NCI-H2107 (cell line): ENCODE data around the gene CALHM3.

Experiments
- DNase-seq: peaks from one replicate; lab custom pipeline; 2025; lab: John Stamatoyannopoulos, UW

Gene CALHM3

DNA sequence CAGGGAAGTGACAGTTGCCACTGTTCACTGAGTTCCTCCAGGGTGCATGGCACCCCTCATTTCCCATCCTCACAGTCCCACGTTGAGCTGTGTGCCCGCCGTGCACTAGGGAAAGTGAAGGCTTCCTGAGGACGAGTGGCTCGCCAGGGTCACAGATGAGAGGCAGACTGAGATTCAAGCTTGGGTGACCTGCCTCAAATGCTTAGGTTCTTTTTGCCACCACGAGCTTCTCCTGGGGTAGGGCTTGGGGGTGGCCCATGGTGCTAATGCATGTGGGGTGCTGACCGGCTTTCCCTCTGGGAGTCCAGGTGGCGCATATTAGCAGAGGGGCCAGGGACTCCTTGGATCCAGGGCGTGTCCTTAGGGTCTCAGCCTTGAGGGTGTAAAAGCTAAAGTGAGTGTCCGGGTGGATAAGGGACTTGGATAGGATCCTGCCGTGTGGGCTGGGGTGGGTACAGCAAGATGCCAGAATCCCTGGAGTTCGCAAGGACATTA lies 28.8 kb downstream of the CALHM3 start:
- DNase-seq = no peak

- DNase-seq = no peak
Measured at GRCh38 chr10:103449208-103450144, 29.6 kb downstream of the CALHM3 start.

- no peak for DNase-seq
Measured at GRCh38 chr10:103448746-103449145, 30.3 kb downstream of the CALHM3 start.

- DNase-seq = no peak
Measured at GRCh38 chr10:103447187-103447586, 31.9 kb downstream of the CALHM3 start.

DNA sequence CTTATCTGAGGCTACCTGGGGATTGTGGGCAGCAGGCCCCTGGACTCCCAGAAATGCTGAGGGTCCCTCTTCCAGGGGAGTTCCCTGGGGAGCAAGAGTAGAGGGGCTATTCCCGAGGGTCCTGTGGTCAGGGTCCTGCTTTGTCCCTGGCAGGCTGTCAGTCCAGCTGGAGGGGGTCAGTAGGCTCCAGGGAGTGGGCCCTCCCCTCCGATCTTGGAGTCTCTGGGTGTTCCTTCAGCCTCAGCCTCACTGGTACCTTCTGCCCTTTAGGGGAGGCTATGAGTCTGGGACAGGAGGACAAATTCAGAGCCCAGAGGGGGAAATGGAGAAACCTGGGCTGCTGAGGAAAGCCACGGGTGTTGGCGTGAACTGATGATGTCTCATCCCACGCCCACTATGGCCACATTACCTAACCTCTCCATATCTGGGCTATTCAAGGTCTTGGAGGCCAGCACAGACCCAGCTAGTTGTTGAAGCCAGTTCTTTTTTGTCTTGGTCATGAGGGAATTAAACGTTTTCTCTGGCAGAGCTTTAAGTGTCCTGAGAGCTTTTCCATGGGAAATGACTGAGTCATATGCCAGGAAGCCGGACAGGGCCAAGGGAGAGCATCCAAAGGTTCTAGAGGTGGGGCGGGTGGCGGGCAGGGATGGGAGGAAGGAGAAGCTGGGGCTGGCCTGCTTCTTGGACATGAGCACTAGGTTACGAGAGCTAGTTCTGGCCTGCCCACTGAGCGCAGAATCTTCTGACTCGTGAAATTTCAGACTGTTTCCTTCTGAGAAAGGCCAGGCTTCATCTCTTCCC lies 33.1 kb downstream of the CALHM3 start:
- no peak for DNase-seq

DNA sequence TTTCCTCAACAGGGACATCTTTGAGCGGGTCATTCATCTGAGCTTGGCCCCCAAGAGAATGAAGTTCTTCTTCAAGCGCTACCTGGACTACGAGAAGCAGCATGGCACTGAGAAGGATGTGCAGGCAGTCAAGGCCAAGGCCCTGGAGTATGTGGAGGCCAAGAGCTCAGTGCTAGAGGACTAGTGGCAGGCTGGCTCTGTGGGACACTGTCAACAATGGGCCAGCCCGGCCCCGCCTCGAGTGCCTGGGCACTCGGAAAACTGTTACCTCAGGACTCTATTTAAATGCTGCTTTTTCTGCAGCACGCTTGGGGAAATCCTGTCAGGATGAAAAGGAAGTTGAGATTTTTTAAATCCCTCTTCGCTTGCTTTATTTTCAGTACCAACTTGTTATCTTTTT lies 33.7 kb downstream of the CALHM3 start:
- no peak for DNase-seq

DNA sequence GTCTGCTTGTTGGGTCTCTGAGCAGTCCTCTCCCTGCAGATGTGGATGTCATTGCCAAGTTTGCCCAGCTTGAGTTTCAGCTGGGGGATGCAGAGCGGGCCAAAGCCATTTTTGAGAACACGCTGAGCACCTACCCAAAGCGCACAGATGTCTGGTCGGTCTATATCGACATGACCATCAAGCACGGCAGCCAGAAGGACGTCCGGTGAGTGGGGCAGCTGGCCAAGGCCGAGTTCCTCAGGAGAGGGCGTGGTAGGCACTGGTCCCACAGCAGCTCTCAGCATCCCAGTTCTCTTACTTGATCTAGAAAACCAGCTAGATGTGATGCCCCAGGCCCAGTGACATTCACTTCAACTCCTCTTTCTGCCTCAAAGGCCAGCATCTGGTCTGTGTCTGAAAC lies 34.6 kb downstream of the CALHM3 start:
- no peak for DNase-seq

- DNase-seq = no peak
Measured at GRCh38 chr10:103443475-103444185, 35.4 kb downstream of the CALHM3 start.

DNA sequence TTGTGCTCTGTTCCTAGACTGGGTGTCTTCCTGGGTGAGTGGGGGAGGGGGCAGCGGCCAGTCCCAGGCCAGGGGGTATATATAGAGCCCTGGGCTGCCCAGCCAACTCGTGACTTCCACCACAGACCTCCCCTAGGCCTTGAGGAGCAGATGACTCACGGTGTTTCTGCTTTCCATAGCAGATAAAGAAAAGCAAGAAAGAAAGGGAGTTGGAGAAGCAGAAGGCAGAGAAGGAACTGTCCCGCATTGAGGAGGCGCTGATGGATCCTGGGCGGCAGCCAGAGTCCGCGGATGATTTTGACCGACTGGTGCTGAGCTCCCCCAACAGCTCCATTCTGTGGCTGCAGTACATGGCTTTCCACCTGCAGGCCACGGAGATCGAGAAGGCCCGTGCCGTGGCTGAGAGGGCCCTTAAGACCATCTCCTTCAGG lies 37.0 kb downstream of the CALHM3 start:
- DNase-seq = no peak

DNA sequence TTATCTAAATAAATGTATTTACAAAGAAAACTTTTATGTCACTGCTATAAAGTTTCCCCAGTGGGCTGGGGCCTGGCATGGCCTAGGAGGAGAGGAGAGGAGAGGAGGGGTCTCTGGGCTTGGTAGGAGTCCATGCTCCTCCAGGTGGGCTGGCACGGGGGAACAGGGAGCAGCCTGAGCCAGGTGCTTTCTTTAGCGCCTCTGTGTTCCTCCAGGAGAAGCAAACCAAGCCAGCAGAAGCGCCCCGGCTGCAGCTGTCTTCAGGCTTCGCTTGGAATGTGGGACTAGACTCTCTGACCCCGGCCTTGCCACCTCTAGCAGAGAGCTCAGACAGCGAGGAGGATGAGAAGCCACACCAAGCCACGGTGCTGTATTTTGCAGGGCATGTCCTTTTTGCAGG lies 37.4 kb downstream of the CALHM3 start:
- no peak for DNase-seq

GRCh38 chr10:103441206-103441605 lies 37.8 kb downstream of the CALHM3 start:
- no peak for DNase-seq

DNA sequence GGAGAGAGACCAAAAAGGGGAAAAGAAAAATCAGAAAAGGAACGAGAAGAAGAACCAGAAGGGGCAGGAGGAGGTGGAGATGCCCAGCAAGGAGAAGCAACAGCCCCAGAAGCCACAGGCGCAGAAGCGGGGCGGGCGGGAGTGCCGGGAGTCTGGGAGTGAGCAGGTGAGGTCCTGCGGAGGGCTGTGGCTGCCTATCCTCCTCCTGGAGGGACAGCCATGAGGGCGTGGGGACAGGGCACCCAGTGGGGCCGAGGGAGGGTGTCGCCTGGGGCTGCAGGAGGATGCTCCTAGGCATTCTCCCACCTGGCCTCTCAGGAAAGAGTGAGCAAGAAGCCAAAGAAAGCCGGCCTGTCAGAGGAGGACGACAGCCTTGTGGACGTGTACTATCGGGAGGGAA lies 38.6 kb downstream of the CALHM3 start:
- DNase-seq = no peak

- DNase-seq = no peak
Measured at GRCh38 chr10:103439776-103440175, 39.3 kb downstream of the CALHM3 start.

GRCh38 chr10:103433858-103434257 lies 45.2 kb downstream of the CALHM3 start:
- DNase-seq = no peak

GRCh38 chr10:103431902-103432301 lies 47.1 kb downstream of the CALHM3 start:
- no peak for DNase-seq

DNA sequence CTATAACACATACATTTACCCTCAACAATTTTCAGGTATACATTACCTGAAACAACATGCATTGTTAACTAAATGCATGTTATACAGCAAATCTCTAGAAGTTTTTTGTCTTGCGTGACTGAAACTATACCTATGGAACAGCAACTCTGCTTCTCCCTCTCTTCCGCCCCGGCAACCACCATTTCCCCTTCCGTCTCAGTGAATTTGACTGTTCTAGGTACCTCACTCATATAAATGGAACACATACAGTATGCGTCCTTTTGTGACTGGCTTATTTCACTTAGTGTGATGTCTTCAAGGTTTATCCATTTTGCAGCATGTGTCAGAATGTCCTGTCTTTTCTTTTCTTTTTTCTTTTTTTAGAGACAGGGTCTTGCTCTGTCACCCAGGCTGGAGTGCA lies 49.4 kb downstream of the CALHM3 start:
- DNase-seq = no peak

DNA sequence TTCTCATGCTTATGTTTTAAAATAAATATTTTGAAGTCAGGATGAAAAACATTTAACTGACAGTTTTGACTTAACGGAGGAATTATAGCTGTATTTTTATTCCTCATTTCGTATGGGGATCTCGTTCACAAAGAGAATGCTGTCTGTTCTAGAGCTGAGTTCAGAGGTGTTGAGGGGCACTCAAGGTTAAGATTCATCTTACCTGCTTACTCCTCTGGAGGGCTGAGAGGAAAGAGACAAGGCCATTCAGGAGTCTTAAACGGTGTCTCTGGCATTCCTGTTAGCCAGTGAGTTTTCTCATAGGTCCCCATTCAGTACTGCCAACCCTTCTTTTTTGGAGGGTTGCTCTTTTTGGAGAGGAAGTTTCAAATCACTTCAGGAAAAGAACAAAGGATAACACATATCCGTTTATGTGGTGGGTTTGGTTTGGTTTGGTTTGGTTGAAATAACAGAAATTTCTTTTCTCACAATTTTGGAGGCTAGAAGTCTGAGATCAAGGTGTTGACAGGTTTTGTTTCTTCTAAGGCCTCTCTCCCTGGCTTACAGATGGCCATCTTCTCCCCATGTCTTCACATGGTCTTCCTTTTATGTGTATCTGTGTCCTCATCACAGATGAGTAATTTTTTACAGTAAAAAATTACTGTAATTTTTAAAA lies 49.9 kb downstream of the CALHM3 start:
- no peak for DNase-seq

DNA sequence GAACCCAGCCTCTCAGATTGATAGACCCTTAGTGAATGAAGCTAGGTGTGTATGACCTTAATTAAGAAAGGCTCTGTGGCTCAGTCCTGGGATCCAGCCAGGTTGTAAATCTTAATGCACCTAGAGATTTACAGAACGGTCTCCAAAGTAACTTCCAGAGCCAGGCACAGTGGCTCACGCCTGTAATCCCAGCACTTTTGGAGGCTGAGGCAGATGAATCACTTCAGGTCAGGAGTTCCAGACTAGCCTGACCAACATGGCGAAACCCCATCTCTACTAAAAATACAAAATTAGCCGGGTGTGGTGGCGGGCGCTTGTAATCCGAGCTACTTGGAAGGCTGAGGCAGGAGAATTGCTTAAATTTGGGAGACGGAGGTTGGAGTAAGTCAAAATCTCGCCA lies 51.2 kb downstream of the CALHM3 start:
- no peak for DNase-seq

DNA sequence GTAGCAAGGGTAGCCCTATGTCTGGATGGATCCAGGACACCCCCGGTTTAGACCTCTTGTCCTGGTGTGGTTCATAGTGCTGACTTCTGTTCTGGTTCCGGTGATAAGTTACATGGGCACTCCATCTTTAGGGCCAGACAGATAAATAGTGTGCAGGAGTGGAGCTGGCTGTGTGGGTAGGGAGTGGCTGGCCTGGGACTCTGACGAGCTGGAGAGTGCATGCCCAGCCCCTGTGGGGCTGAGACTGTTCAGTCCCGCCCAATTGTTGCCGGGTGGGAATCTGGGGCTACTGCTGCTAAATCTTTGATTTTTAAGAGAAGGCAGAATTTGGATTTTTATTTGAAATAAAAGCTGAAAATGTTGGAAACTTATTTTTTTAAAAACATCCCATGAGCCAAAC lies 55.3 kb downstream of the CALHM3 start:
- no peak for DNase-seq
